Astrocyte (in vitro differentiated cells and primary cell): ENCODE measurements around the gene ALPP.
"Not testable (repeated sequence)": the region's sequence is repeated elsewhere in the genome, so short reads cannot be mapped to it uniquely, and the experiment has no call there.

Source experiments
- EZH2 ChIP-seq: IDR thresholded peaks from 2 replicates; pipeline ENCODE4 v1.6.1; 2012; ENCODE audit warnings: mild to moderate bottlenecking, low read length, inconsistent platforms; ENCODE audit not compliant: insufficient read depth
- TF ChIP-seq, protein P1 (sequence below): IDR thresholded peaks from 2 replicates; pipeline ENCODE4 v1.5.1; 2011; ENCODE audit warnings: low read depth, mild to moderate bottlenecking, inconsistent platforms, low read length, moderate library complexity; ENCODE audit not compliant: insufficient read depth

DNA sequence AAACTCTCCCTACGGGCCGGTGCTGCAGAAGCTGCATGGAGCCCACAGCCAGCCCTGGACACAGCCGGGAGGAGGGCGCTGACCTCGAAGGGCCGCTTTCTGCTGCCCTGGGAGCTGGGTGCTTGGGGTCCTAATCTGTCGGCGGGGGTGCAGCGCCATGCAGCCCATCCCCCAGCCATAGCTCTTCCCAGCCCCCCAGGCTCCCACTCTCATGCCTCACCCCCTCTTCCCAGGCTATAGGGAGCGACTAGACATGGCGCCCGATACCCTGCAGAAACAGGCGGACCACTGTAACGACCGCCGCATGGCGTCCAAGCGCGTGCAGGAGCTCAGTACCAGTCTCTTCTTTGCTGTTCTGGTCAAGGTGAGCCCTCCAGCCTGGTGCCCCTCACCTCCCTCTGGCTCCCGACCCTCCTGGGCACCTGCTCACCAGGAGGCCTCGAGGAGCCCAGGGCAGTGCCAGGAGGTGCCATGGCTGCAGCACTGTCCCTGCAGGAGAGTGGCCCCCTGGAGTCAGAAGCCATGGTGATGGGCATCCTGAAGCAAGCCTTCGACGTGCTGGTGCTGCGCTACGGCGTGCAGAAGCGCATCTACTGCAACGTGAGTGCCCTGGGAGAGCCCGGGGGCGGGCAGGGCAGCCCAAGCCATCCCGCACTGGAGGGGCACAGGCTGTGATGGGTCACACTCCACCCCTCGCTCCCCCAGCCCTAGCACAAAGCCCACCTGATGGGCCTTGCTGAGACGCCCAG, 44.2 kb upstream of the ALPP start:
- TF ChIP-seq, protein P1, sequence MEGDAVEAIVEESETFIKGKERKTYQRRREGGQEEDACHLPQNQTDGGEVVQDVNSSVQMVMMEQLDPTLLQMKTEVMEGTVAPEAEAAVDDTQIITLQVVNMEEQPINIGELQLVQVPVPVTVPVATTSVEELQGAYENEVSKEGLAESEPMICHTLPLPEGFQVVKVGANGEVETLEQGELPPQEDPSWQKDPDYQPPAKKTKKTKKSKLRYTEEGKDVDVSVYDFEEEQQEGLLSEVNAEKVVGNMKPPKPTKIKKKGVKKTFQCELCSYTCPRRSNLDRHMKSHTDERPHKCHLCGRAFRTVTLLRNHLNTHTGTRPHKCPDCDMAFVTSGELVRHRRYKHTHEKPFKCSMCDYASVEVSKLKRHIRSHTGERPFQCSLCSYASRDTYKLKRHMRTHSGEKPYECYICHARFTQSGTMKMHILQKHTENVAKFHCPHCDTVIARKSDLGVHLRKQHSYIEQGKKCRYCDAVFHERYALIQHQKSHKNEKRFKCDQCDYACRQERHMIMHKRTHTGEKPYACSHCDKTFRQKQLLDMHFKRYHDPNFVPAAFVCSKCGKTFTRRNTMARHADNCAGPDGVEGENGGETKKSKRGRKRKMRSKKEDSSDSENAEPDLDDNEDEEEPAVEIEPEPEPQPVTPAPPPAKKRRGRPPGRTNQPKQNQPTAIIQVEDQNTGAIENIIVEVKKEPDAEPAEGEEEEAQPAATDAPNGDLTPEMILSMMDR: not testable (repeated sequence)
- not testable (repeated sequence) for TF ChIP-seq EZH2
